Hepatocyte (in vitro differentiated cells): Measurements from ENCODE around the gene SERF1A. TPM values are rescaled to one million over a fixed set of nuclear protein-coding genes. Genes with fewer than 3 reads are reported as not detected.
"Not testable (repeated sequence)": the region's sequence is repeated elsewhere in the genome, so short reads cannot be mapped to it uniquely, and the experiment has no call there.

Experiments
- DNase-seq: peaks from one replicate; pipeline ENCODE4 v3.0.0-alpha.2; 2016; ENCODE audit warnings: low spot score
- H2AFZ ChIP-seq: fragments of 200-600 bp; sonication (generic); 2 replicates; pipeline ENCODE4 v1.6.0; 2016; ENCODE audit warnings: antibody characterized with exemption, mild to moderate bottlenecking
- H3K27ac ChIP-seq: fragments of 200-600 bp; sonication (generic); 2 replicates; pipeline ENCODE4 v1.5.1; 2016; ENCODE audit warnings: mild to moderate bottlenecking
- H3K27me3 ChIP-seq: fragments of 200-600 bp; sonication (generic); 2 replicates; pipeline ENCODE4 v1.6.1; 2016
- H3K36me3 ChIP-seq: fragments of 200-600 bp; sonication (generic); replicated peaks from 2 replicates; pipeline ENCODE4 v1.5.1; 2016; ENCODE audit warnings: low read depth; ENCODE audit not compliant: insufficient read depth
- H3K4me1 ChIP-seq: fragments of 200-600 bp; sonication (generic); 2 replicates; pipeline ENCODE4 v1.5.1; 2016; ENCODE audit warnings: mild to moderate bottlenecking, moderate library complexity; ENCODE audit not compliant: insufficient read depth
- H3K4me2 ChIP-seq: fragments of 200-600 bp; sonication (generic); 2 replicates; pipeline ENCODE4 v1.6.0; 2016
- H3K4me3 ChIP-seq: fragments of 200-600 bp; sonication (generic); 2 replicates; pipeline ENCODE4 v1.5.1; 2016; ENCODE audit warnings: mild to moderate bottlenecking
- H3K79me2 ChIP-seq: fragments of 200-600 bp; sonication (generic); 2 replicates; pipeline ENCODE4 v1.6.0; 2017; ENCODE audit warnings: mild to moderate bottlenecking
- H3K9me2 ChIP-seq: fragments of 200-600 bp; sonication (generic); replicated peaks from 2 replicates; pipeline ENCODE4 v1.6.0; 2017; ENCODE audit warnings: mild to moderate bottlenecking; ENCODE audit not compliant: insufficient read depth
- H3K9me3 ChIP-seq: fragments of 200-600 bp; sonication (generic); 2 replicates; pipeline ENCODE4 v1.5.1; 2016; ENCODE audit warnings: low read depth, mild to moderate bottlenecking
- H4K20me1 ChIP-seq: fragments of 200-600 bp; sonication (generic); 2 replicates; pipeline ENCODE4 v1.6.0; 2016; ENCODE audit warnings: mild to moderate bottlenecking; ENCODE audit not compliant: insufficient read depth, poor library complexity, severe bottlenecking
- WGBS: methylation state at CpG from one replicate; pipeline ENCODE4 v1.1.6; 2016; ENCODE audit warnings: low lambda C conversion rate; ENCODE audit errors: missing lambda C conversion rate; 5-methylcytosine and 5-hydroxymethylcytosine counted together
- polyA plus RNA-seq: library from polyadenylated mRNA; unstranded; fragments of >200 nt; fragmentation: Nextera tagmentation; extraction: Ambion mirVana; gene quantifications from 2 replicates; pipeline ENCODE4 v1.2.1, GENCODE V29; 2016
- small RNA-seq: library from RNA; depleted of rRNA; stranded (forward); fragments of <200 nt; gene quantifications from one replicate; pipeline ENCODE3, GENCODE V24; 2014
- total RNA-seq: library from RNA; depleted of rRNA; stranded (reverse); fragments of >200 nt; gene quantifications from 2 replicates; pipeline ENCODE4 v1.2.3, GENCODE V29; 2014

The SERF1A gene
- total and polyA plus RNA-seq, 2 experiments from 2014 or later = 17.5 to 20.5 TPM

GRCh38 chr5:70932560-70932959 is 32.1 kb downstream of the SERF1A start:
- not testable (repeated sequence) for H3K36me3 ChIP-seq, H3K79me2 ChIP-seq, DNase-seq, H3K9me3 ChIP-seq, H3K4me1 ChIP-seq, H3K27me3 ChIP-seq, H2AFZ ChIP-seq, H3K4me2 ChIP-seq, H4K20me1 ChIP-seq, H3K9me2 ChIP-seq, H3K27ac ChIP-seq, H3K4me3 ChIP-seq
- no CpG with 5 or more reads among the region's 1 CpG for WGBS

GRCh38 chr5:70953068-70953467 is 52.6 kb downstream of the SERF1A start:
- 100% methylated on average over 5 of the region's 10 CpGs for WGBS
- H3K27ac ChIP-seq, H3K9me3 ChIP-seq, H4K20me1 ChIP-seq, H3K27me3 ChIP-seq, H3K4me1 ChIP-seq, H3K79me2 ChIP-seq, H3K36me3 ChIP-seq, H3K9me2 ChIP-seq, H2AFZ ChIP-seq, H3K4me2 ChIP-seq, H3K4me3 ChIP-seq, DNase-seq: not testable (repeated sequence)

Small RNA genes within 50 kb of the gene (small RNA-seq; reads per million reads assigned to genes)
- not detected for gene CDH12P1

Other genes with a start within 250 kb of the SERF1A start
- gene SMN1, start 24.4 kb downstream of the SERF1A start, total RNA-seq = 38.6 and 39.3 TPM in 2 replicates
- 45.5 TPM in 2 replicates for gene SMN1, start 24.4 kb downstream of the SERF1A start, polyA plus RNA-seq
- gene NAIP, start 124.7 kb downstream of the SERF1A start, total RNA-seq = 4.6 and 7.8 TPM in 2 replicates
- gene NAIP, start 124.7 kb downstream of the SERF1A start, polyA plus RNA-seq = 5.1 and 7.7 TPM in 2 replicates
- 38.7 and 43.3 TPM in 2 replicates for gene GTF2H2, start 167.0 kb downstream of the SERF1A start, total RNA-seq
- gene GTF2H2, start 167.0 kb downstream of the SERF1A start, polyA plus RNA-seq = 28.0 and 28.3 TPM in 2 replicates